Spleen (tissue), 7 donors: Measurements from ENCODE around the gene CFAP119.

ENCODE experiments used
- CTCF ChIP-seq, 11 experiments: fragments of 200-600 bp in 7 of 11; fragments of 450-650 bp in 4 of 11; sonication (generic) in 4 of 11; IDR thresholded peaks in 8 of 11; conservative IDR thresholded peaks in 3 of 11; 1 replicate in 7 of 11; 2 replicates in 4 of 11; pipeline versions ENCODE4 v1.4.0 to v1.8.0; 2016 to 2021; ENCODE audit warnings: antibody characterized with exemption in 11 of 11, inconsistent platforms in 4 of 11, mild to moderate bottlenecking in 1 of 11
- POLR2A ChIP-seq, 3 donors: fragments of 450-650 bp; IDR thresholded peaks; one replicate each; pipeline ENCODE4 v1.5.1; 2017; ENCODE audit warnings: antibody characterized with exemption in 3 of 3, mild to moderate bottlenecking in 1 of 3
- POLR2AphosphoS5 ChIP-seq, 3 donors: sonication (generic); formaldehyde crosslinking; IDR thresholded peaks; one replicate each; pipeline ENCODE4 v1.5.1; 2017; ENCODE audit warnings: antibody characterized with exemption in 3 of 3
- donor health status: DM: no; HTN: no; CAD: no; lungs with moderate emphysema.
- donor health status: DM: no; HTN: no; CAD: no.
- donor health status: DM: no; HTN: no; CAD: no.

- TF ChIP-seq POLR2A (IDR thresholded peaks at IDR 0.05): no peak
- TF ChIP-seq CTCF (IDR thresholded peaks at IDR 0.05 in 8 of 11, conservative IDR thresholded peaks at IDR 0.05 in 3 of 11): no peak
- no peak for TF ChIP-seq POLR2AphosphoS5 (IDR thresholded peaks at IDR 0.05)
These were observed 13.0 kb downstream of the CFAP119 start for GRCh38 chr16:30748634-30749445.
